ENCODE results near the gene A2M.
"Not testable (repeated sequence)": the region's sequence is repeated elsewhere in the genome, so short reads cannot be mapped to it uniquely, and the experiment has no call there.

A2M gene

GRCh38 chr12:9115731-9116559 is at the start of gene A2M:
A2M (minus strand) TSS chr12:9115919; CDS start chr12:9115849, 70 bp downstream.
- DNase-seq = no peak

- DNase-seq = no peak
Observed at GRCh38 chr12:9163392-9163791, 47.7 kb upstream of the A2M start.

GRCh38 chr12:9156119-9156518 is 40.4 kb upstream of the A2M start:
- DNase-seq = no peak

GRCh38 chr12:9149372-9149771 is 33.7 kb upstream of the A2M start:
- DNase-seq = no peak

GRCh38 chr12:9148926-9149325 is 33.2 kb upstream of the A2M start:
- no peak for DNase-seq

GRCh38 chr12:9147461-9147860 is 31.7 kb upstream of the A2M start:
- no peak for DNase-seq

GRCh38 chr12:9144730-9145106 is 29.0 kb upstream of the A2M start:
- DNase-seq = no peak

- DNase-seq = no peak
Observed at GRCh38 chr12:9143929-9144729, 28.4 kb upstream of the A2M start.

- no peak for DNase-seq
Observed at GRCh38 chr12:9143137-9143536, 27.4 kb upstream of the A2M start.

GRCh38 chr12:9139588-9140290 is 24.0 kb upstream of the A2M start:
- DNase-seq = not testable (repeated sequence)

GRCh38 chr12:9135903-9136310 is 20.2 kb upstream of the A2M start:
- DNase-seq = no peak

- DNase-seq = no peak
Observed at GRCh38 chr12:9134981-9135628, 19.4 kb upstream of the A2M start.

- DNase-seq = no peak
Observed at GRCh38 chr12:9133216-9133916, 17.6 kb upstream of the A2M start.

GRCh38 chr12:9132008-9132535 is 16.4 kb upstream of the A2M start:
- no peak for DNase-seq

GRCh38 chr12:9130244-9130643 is 14.5 kb upstream of the A2M start:
- DNase-seq = no peak

- no peak for DNase-seq
Observed at GRCh38 chr12:9127936-9128663, 12.4 kb upstream of the A2M start.

GRCh38 chr12:9127484-9127883 is 11.8 kb upstream of the A2M start:
- no peak for DNase-seq

GRCh38 chr12:9124383-9125031 is 8.8 kb upstream of the A2M start:
- no peak for DNase-seq

GRCh38 chr12:9123781-9124382 is 8.2 kb upstream of the A2M start:
- no peak for DNase-seq

- no peak for DNase-seq
Observed at GRCh38 chr12:9122091-9122609, 6.4 kb upstream of the A2M start.
